Measurements from ENCODE around the gene HS6ST1. TPM values are rescaled to one million over a fixed set of nuclear protein-coding genes. Genes with fewer than 3 reads are reported as not detected.

The HS6ST1 gene, protein sequence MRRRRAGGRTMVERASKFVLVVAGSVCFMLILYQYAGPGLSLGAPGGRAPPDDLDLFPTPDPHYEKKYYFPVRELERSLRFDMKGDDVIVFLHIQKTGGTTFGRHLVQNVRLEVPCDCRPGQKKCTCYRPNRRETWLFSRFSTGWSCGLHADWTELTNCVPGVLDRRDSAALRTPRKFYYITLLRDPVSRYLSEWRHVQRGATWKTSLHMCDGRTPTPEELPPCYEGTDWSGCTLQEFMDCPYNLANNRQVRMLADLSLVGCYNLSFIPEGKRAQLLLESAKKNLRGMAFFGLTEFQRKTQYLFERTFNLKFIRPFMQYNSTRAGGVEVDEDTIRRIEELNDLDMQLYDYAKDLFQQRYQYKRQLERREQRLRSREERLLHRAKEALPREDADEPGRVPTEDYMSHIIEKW
- total RNA-seq, result 16.0 and 16.5 TPM in 2 replicates

DNA sequence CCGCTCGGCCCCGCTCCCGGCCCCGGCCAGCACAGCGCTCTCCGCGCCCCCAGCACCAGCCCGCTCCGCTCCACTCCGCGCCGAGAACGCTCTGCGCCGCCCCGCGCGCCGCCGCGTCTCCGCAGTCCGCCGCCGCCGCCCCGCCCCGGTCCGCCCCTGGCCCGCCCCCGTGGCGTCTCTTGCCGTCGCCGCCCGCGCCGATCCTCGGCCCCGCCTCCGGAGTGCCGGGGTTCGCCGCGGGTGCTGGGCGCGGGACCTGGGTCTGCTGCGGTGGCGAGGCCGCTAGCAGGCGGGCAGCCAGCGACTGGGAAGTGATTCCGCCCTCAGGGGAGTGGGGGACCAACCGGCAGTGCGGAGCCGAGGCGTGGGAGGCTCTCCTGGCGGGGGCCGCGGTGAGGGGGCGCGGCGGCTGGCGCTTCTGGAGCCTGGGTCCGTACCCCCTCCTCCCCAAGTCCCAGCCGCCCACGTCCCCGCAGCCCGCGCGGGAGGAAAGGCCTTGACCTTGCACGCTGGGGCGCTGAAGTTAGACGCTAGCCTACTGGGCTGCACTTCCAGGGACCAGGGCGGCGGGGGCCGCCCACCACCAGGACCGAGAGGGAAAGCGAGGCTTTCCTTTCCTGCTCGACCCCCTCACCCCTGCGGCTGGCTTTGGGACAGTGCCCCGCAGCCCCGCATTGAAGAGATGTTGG, at the start of gene HS6ST1:
Gene HS6ST1 (minus strand): TSS at position 93 of the 689 bp plus-strand sequence. CDS start 305 bp downstream, outside the sequence.

Small RNAs within 50 kb of the gene (small RNA-seq; reads per million reads assigned to genes)
- gene RF00019, result not detected

Other genes with a start within 250 kb of the HS6ST1 start
- 83.3 and 101 TPM in 2 replicates for gene UGGT1, start 227.7 kb downstream of the HS6ST1 start, total RNA-seq